GM19035 (cell line): ENCODE measurements around the gene HABP2.

ENCODE experiments used
- ATAC-seq: cut with Tn5 transposase; IDR thresholded peaks from one replicate; pipeline ENCODE4 v1.9.1; 2021; ENCODE audit not compliant: unreplicated experiment

Gene HABP2

GRCh38 chr10:113555751-113556150 lies 2.9 kb downstream of the HABP2 start:
- no peak for ATAC-seq

DNA sequence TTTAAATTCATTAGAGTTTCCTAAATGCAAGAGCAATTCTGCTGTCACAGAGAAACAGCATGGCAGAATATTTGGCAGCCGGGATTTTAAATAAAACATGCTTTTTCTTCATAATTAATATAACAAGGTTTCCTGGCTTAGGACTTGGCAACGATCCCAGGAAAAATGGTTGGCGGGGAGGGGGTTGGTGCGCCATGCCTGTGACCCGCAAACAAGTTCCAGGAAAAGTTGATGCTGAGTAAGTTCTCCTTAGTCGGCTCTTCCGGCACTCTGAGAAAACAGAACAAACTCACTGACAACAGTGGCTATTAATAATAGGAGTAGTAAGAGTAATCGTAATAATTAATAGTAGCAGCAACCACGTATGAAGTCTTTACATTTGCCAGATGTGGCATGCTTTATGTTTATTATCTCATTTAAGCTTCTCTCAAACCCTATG lies 4.6 kb downstream of the HABP2 start:
- no peak for ATAC-seq

DNA sequence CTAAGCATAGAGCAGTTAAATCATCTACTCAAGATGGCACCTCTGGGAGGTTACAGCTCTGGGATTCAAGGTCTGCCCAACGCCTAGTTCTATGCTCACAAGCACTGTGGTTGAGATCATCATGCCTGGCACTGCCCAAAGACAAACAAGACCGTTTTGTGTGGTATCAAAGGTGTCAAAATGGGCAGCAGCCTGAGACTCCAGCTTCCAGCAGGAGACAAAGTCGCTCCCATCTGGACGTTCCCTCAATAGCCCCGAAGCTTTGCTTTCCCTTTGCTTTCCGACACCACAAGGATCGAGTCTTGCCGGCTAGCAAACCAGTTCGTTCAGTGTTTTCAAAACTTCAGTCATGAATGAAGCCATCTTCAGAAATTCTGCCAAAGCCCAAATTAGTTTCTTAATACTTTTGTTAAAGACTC lies 5.1 kb downstream of the HABP2 start:
- no peak for ATAC-seq

GRCh38 chr10:113560071-113560470 lies 7.2 kb downstream of the HABP2 start:
- no peak for ATAC-seq

DNA sequence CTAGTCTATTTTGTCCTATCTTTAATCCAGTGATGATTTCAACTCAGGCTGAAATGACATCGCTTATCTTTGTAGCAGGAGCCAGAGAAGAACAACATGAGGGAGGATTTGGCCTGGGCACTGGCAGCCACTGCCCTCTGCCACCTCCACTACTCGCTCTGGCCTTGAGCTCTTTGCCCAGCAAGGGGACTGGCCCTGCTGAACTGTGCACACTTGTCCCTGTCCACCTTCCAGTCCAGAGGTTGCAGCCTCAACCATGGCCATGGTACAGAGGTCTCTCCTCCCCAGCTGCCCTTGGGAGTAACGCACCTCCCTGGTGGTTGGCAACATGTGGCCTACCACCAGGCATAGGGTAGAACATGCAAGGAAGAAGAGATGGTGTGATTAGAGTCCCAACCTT lies 8.4 kb downstream of the HABP2 start:
- ATAC-seq, result no peak

- ATAC-seq, result no peak
Observed at GRCh38 chr10:113562069-113562468, 9.2 kb downstream of the HABP2 start.

- no peak for ATAC-seq
Observed at GRCh38 chr10:113562704-113563103, 9.9 kb downstream of the HABP2 start.

DNA sequence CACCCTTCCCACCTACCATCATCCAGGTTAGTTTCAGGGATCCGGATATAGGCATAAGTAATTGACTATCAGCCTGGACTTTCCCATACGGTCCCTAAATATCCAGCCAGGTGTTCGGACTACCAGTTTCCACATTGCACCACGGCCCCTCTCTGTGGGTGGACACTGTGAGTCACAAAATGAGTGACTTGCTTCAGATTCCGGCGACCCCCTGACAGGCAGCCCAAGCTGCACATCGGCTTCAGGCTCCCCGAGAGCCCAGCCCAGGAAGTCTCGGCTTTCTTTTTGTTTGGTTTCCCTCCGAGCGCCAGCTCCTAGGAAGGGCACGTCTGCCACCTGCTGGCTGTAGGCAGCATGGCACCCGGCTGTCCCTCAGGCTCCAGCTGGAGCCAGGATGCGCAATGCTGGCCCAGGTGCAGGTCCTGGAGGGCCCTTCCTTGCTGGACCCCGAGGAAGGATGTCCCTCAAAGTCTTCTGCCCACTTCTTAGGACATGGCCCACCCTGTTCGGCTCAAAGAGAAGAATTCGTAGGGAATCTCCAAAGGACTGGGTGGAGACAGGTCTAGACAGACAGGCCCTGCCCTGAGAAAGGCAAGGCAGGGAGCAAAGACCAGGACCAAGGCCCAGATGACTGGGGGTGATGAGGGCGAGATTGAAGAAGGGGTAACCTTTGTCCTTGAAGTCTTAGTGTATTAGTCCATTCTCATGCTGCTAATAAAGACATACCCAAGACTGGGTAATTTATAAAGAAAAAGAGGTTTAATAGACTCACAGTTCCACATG lies 10.6 kb downstream of the HABP2 start:
- peak; percentile 98 for ATAC-seq

GRCh38 chr10:113565364-113565763 lies 12.5 kb downstream of the HABP2 start:
- no peak for ATAC-seq

- ATAC-seq, result no peak
Observed at GRCh38 chr10:113566888-113567287, 14.0 kb downstream of the HABP2 start.

- no peak for ATAC-seq
Observed at GRCh38 chr10:113569576-113569975, 16.7 kb downstream of the HABP2 start.

GRCh38 chr10:113572520-113573290 lies 19.9 kb downstream of the HABP2 start:
- no peak for ATAC-seq

DNA sequence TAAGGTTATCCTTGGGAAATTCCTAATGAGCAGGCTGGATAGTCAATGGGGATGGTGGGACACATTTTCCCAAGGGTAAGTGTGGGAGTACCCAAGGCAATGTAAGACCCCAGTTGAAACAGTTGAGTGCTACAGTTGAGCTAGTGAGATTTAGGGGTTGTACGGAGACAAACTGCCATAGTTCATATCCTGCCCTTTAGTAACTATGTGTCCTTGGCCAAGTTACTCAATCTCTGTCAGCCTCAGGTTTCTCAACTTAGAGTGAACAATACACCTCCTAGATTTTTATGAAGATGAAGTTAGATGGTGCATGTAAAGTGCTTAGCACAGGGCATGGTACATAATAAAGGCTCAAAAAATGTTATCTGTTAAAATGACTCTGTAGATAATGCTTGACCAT lies 20.5 kb downstream of the HABP2 start:
- no peak for ATAC-seq

DNA sequence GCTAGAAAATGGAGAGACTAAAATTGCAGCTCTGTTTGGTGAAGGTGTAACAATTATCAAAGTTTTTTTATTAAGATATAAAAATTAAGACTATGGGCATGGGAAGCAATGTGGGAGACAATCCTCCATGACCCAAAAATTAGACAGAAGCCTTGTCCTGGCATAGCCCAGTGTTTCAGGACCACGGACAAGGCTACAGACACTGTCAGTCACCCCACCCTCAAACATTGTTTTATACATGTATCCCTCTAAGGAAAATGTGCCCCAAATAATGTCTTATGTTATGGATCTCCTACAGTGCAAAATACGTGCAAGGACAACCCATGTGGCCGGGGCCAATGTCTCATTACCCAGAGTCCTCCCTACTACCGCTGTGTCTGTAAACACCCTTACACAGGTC lies 24.0 kb downstream of the HABP2 start:
- no peak for ATAC-seq

DNA sequence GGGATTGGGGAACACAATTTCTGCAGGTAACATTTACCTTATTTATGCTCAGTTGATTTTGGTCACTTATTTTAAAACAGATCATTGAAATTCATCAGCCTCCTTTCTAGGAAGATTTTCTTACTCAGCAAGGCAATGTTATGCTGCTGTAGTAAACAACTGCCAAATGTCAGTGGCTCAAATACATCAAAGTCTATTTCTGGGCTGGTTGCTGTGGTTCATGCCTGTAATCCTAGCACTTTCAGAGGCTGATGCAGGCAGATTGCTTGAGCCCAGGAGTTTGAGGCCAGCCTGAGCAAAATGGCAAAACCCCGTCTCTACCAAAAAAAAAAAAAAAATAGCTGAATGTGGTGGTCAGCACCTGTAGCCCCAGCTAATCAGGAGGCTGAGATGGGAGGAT lies 25.9 kb downstream of the HABP2 start:
- ATAC-seq, result no peak

- ATAC-seq, result no peak
Observed at GRCh38 chr10:113581092-113581491, 28.2 kb downstream of the HABP2 start.

DNA sequence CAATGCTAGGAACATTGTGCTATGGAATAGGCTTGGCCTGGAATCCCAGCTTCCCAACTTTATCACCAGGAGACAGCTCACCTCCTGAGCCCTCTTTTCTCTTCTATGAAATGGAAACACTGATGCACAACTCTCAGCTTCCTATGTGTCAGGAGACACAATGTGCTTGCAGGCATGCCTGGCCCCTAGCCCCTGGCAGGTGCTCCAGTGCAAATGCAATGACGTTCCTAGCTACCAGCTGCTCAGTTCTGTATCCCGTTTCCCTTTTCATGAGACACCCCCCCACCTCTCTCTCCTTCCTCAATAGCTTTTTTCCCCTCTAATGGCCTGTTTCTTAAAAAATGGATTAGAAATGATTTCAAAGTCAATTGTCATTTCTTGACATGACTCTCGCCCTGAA lies 30.7 kb downstream of the HABP2 start:
- no peak for ATAC-seq

DNA sequence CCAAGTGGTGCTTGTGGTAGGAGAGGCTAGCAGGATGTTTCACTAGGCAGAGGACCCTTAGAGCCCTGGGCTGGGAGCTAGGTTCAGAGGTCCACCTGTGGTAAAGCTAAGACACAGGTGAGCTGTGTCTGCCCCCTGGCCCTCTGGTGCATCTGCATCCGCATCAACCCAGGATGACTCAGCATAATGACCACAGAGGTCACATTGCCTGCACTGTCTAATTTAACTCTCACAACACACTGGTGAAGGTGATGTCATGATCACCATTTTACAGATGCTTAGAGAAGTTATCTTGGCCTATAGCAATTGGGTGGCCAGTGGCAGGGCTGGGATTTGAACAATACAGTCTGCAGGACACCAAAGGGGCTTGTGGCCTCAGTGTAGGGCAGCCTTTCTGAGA lies 33.1 kb downstream of the HABP2 start:
- peak; percentile 59 for ATAC-seq

GRCh38 chr10:113589201-113589770 lies 36.4 kb downstream of the HABP2 start:
- ATAC-seq, result no peak

DNA sequence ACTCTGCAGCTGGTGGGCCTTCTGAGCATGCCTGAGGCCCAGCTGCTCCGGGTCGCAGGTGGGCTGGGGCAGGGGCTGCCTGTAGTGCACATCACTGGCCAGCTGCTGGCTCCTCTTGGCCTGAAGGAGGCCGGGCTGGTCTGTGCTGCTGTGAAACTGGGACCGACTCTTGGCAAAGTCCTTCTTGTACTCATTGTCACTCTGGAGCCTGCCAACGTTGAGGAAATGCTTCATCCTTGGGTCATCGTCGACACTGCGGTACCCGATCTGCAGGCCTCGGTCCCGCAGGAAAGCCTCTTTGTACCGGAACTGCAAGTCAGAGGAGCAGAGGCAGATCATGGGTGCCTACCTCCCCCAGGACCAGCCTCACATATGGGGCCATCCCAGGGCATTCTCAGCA lies 37.7 kb downstream of the HABP2 start:
- ATAC-seq, result no peak

- ATAC-seq, result no peak
Observed at GRCh38 chr10:113592380-113592779, 39.5 kb downstream of the HABP2 start.

- ATAC-seq, result no peak
Observed at GRCh38 chr10:113594652-113595051, 41.8 kb downstream of the HABP2 start.
